Left lung (tissue), 10 donors: Measurements from ENCODE around the gene TMEM245. TPM values are rescaled to one million over a fixed set of nuclear protein-coding genes. Genes with fewer than 3 reads are reported as not detected.
"Not testable (repeated sequence)": the region's sequence is repeated elsewhere in the genome, so short reads cannot be mapped to it uniquely, and the experiment has no call there.

Experiments
- ATAC-seq: fragments of 200-7000 bp; cut with Tn5 transposase; one replicate; pipeline ENCODE4 v1.9.1; 2020; ENCODE audit warnings: moderate library complexity
- DNase-seq, 4 donors: peaks; one replicate each; pipeline ENCODE4 v3.0.0-alpha.2; 2013 to 2020
- H3K27ac ChIP-seq, 2 donors: fragments of 200-600 bp; sonication (generic) in 1 of 2; one replicate each; pipeline versions ENCODE4 v1.5.0 to v1.8.0; 2020 to 2021
- H3K27me3 ChIP-seq, 2 donors: fragments of 200-600 bp; sonication (generic) in 1 of 2; one replicate each; pipeline versions ENCODE4 v1.5.0 to v1.8.0; 2020 to 2021
- H3K36me3 ChIP-seq, 2 donors: fragments of 200-600 bp; sonication (generic) in 1 of 2; one replicate each; pipeline versions ENCODE4 v1.5.0 to v1.8.0; 2020 to 2021
- H3K4me1 ChIP-seq, 2 donors: fragments of 200-600 bp; one replicate each; pipeline ENCODE4 v1.8.0; 2021
- H3K4me3 ChIP-seq, 2 donors: fragments of 200-600 bp; sonication (generic) in 1 of 2; one replicate each; pipeline versions ENCODE4 v1.5.0 to v1.8.0; 2020 to 2021; ENCODE audit warnings: mild to moderate bottlenecking in 1 of 2
- H3K9me3 ChIP-seq, 2 donors: fragments of 200-600 bp; sonication (generic) in 1 of 2; one replicate each; pipeline versions ENCODE4 v1.5.0 to v1.8.0; 2020 to 2021
- CTCF ChIP-seq, 2 donors: fragments of 200-600 bp; sonication (generic) in 1 of 2; IDR thresholded peaks; one replicate each; pipeline versions ENCODE4 v1.5.0 to v1.8.0; 2021; ENCODE audit warnings: antibody characterized with exemption in 2 of 2
- intact Hi-C, 2 donors: fragments of 100-400 bp; cut with DNase I; formaldehyde crosslinking; loops; one replicate each; pipeline versions ENCODE4 v1.11.2 to v1.14.2; 2022
- polyA plus RNA-seq, 6 donors: library from polyadenylated mRNA; unstranded; fragments of 120-200 nt; gene quantifications; one replicate each; pipeline ENCODE4 v1.2.1, GENCODE V29; 2013; ENCODE audit not compliant: insufficient read length in 6 of 6
- total RNA-seq, 2 donors: library from RNA; stranded (reverse); fragmentation: NEBNext Ultra II Directional; extraction: Animal tissue kit (Norgen Biotek cat#: 25700); gene quantifications; one replicate each; pipeline ENCODE4 v1.2.1, GENCODE V29; 2021
- donor health status: DM: no; HTN: yes; CAD: no.
- donor health status: DM: no; HTN: no; CAD: no.

Gene TMEM245
- total and polyA plus RNA-seq, 8 donors = 61.0 to 89.2 (median 81.7) TPM

GRCh38 chr9:108978205-108978604, 141.5 kb downstream of the TMEM245 start:
- Histone ChIP-seq H3K36me3 (peaks cover 0 to 9% of the 10 kb centered on the region in 2 donors), H3K4me3 (no peak overlapping the region), H3K27ac (no peak overlapping the region), H3K9me3 (no peaks in the 10 kb centered on the region), H3K4me1 (no peaks in the 10 kb centered on the region), H3K27me3 (no peaks in the 10 kb centered on the region)
- no peak for TF ChIP-seq CTCF (IDR thresholded peaks at IDR 0.05)
- intact Hi-C loops = no loop called here
- ATAC-seq (no peak), DNase-seq (peak in 1 of 4 donors; percentile 22)

DNA sequence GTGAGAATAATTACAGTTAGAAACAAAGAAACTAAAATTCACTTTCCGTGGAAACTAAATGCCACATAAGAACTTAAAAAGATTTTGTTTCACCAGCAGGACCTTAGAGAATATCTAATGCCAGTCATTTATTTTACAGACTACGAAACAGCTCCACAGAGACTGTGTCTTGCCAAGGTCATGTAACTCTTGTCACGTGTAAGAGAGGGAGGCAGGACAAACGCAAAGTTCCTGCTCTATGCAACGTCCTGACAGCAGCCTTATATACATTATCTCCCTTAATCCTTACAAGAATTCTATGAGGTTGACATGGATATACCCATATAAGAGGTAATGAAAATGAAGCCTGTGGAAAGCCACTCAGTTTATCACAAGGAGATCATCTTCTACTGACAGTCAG, 145.9 kb downstream of the TMEM245 start:
- peak in 1 of 4 donors; percentile 51 for DNase-seq
- peaks cover 0 to 2% of the 10 kb centered on the region in 2 donors for H3K4me1 ChIP-seq
- TF ChIP-seq CTCF (IDR thresholded peaks at IDR 0.05) = no peak

GRCh38 chr9:108972626-108973209, 147.0 kb downstream of the TMEM245 start:
- DNase-seq (peak in 1 of 4 donors; percentile 66), ATAC-seq (no peak)
- intact Hi-C loops = no loop called here
- no peak for TF ChIP-seq CTCF (IDR thresholded peaks at IDR 0.05)
- no peak overlapping the region for H3K27ac ChIP-seq
- no peaks in the 10 kb centered on the region for H3K27me3 ChIP-seq
- no peak overlapping the region for H3K4me3 ChIP-seq
- no peaks in the 10 kb centered on the region for H3K9me3 ChIP-seq
- peaks cover 0 to 11% of the 10 kb centered on the region in 2 donors for H3K36me3 ChIP-seq
- peaks cover 0 to 2% of the 10 kb centered on the region in 2 donors for H3K4me1 ChIP-seq

More for the DNA sequence above, 145.9 kb downstream of the TMEM245 start:
- H3K9me3 ChIP-seq = no peaks in the 10 kb centered on the region
- H3K27ac ChIP-seq = no peak overlapping the region
- H3K4me3 ChIP-seq = no peak overlapping the region
- peaks cover 0 to 20% of the 10 kb centered on the region in 2 donors for H3K36me3 ChIP-seq
- no peaks in the 10 kb centered on the region for H3K27me3 ChIP-seq
- intact Hi-C loops = no loop called here
- no peak for ATAC-seq

- no peak for ATAC-seq
- Histone ChIP-seq H3K27ac (no peak overlapping the region), H3K36me3 (peaks cover 0 to 11% of the 10 kb centered on the region in 2 donors), H3K9me3 (no peaks in the 10 kb centered on the region), H3K4me3 (no peak overlapping the region), H3K4me1 (peaks cover 0 to 2% of the 10 kb centered on the region in 2 donors), H3K27me3 (no peaks in the 10 kb centered on the region)
- no peak for TF ChIP-seq CTCF (IDR thresholded peaks at IDR 0.05)
- no peak for DNase-seq
- intact Hi-C loops = no loop called here
Measured at GRCh38 chr9:108972186-108972585, 147.6 kb downstream of the TMEM245 start.

DNA sequence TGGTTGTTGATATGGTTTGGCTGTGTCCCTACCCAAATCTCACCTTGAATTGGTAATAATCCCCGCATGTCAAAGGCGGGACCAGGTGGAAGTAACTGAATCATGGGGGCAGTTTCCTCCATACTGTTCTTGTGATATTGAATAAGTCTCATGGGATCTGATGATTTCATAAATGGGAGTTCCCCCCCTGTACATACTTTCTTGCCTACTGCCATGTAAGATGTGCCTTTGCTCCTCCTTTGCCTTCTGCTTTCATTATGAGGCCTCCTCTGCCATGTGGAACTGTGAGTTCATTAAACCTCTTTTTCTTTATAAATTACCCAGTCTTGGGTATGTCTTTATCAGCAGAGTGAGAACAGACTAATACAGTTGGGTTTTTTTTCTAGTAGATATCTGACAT, 148.4 kb downstream of the TMEM245 start:
- H3K27ac ChIP-seq, intact Hi-C loops, ATAC-seq, H3K9me3 ChIP-seq, DNase-seq, H3K4me1 ChIP-seq, H3K4me3 ChIP-seq, H3K27me3 ChIP-seq: not testable (repeated sequence)
- peaks cover 0 to 11% of the 10 kb centered on the region in 2 donors for H3K36me3 ChIP-seq

GRCh38 chr9:108967916-108968315, 151.8 kb downstream of the TMEM245 start:
- Histone ChIP-seq H3K27me3 (no peaks in the 10 kb centered on the region), H3K9me3 (no peaks in the 10 kb centered on the region), H3K4me3 (no peak overlapping the region), H3K27ac (no peak overlapping the region), H3K4me1 (peaks cover 0 to 2% of the 10 kb centered on the region in 2 donors), H3K36me3 (peaks cover 0 to 16% of the 10 kb centered on the region in 2 donors)
- no peak for DNase-seq
- no peak for ATAC-seq
- intact Hi-C loops = no loop called here
- TF ChIP-seq CTCF (IDR thresholded peaks at IDR 0.05) = no peak
